PC-9 (cell line): Measurements from ENCODE around the gene CHRDL2.

Source experiments
- EZH2 ChIP-seq: fragments of 200-600 bp; sonication (generic); IDR thresholded peaks from 2 replicates; pipeline ENCODE4 v1.8.0; 2017; ENCODE audit warnings: antibody characterized with exemption, low read depth
- TF ChIP-seq, protein P1 (sequence below): fragments of 200-600 bp; sonication (generic); conservative IDR thresholded peaks from 2 replicates; pipeline ENCODE4 v1.6.1; 2017; ENCODE audit warnings: mixed run types, antibody characterized with exemption, mild to moderate bottlenecking, moderate library complexity

- TF ChIP-seq EZH2, result no peak
- TF ChIP-seq, protein P1, sequence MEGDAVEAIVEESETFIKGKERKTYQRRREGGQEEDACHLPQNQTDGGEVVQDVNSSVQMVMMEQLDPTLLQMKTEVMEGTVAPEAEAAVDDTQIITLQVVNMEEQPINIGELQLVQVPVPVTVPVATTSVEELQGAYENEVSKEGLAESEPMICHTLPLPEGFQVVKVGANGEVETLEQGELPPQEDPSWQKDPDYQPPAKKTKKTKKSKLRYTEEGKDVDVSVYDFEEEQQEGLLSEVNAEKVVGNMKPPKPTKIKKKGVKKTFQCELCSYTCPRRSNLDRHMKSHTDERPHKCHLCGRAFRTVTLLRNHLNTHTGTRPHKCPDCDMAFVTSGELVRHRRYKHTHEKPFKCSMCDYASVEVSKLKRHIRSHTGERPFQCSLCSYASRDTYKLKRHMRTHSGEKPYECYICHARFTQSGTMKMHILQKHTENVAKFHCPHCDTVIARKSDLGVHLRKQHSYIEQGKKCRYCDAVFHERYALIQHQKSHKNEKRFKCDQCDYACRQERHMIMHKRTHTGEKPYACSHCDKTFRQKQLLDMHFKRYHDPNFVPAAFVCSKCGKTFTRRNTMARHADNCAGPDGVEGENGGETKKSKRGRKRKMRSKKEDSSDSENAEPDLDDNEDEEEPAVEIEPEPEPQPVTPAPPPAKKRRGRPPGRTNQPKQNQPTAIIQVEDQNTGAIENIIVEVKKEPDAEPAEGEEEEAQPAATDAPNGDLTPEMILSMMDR, result no peak
Observed at GRCh38 chr11:74742070-74742469, 10.8 kb upstream of the CHRDL2 start.
